HEK293 (cell line): ENCODE measurements around the gene MRPL41.

ENCODE experiments used
- BCL11B ChIP-seq: fragments of 450-650 bp; formaldehyde crosslinking; IDR thresholded peaks from 2 replicates; pipeline ENCODE4 v1.5.1; 2016; ENCODE audit warnings: low read depth, missing biosample characterization, missing genetic modification characterization
- CTCF ChIP-seq: fragments of 450-650 bp; formaldehyde crosslinking; IDR thresholded peaks from 2 replicates; pipeline ENCODE4 v1.5.1; 2016; ENCODE audit warnings: missing biosample characterization, missing genetic modification characterization
- GLI4 ChIP-seq: fragments of 450-650 bp; formaldehyde crosslinking; IDR thresholded peaks from 2 replicates; pipeline ENCODE4 v1.5.1; 2016; ENCODE audit warnings: missing biosample characterization, missing genetic modification characterization
- MYNN ChIP-seq: fragments of 450-650 bp; formaldehyde crosslinking; IDR thresholded peaks from 2 replicates; pipeline ENCODE4 v1.5.1; 2016; ENCODE audit warnings: missing biosample characterization, missing genetic modification characterization, borderline replicate concordance
- OVOL3 ChIP-seq: fragments of 450-650 bp; formaldehyde crosslinking; IDR thresholded peaks from 2 replicates; pipeline ENCODE4 v1.5.1; 2016; ENCODE audit warnings: missing biosample characterization, missing genetic modification characterization
- PRDM1 ChIP-seq: fragments of 450-650 bp; formaldehyde crosslinking; IDR thresholded peaks from 2 replicates; pipeline ENCODE4; 2016; ENCODE audit warnings: missing biosample characterization, missing genetic modification characterization
- REST ChIP-seq: fragments of 450-650 bp; formaldehyde crosslinking; IDR thresholded peaks from 2 replicates; pipeline ENCODE4 v1.5.1; 2016; ENCODE audit warnings: missing biosample characterization, missing genetic modification characterization
- WT1 ChIP-seq: fragments of 450-650 bp; formaldehyde crosslinking; IDR thresholded peaks from 2 replicates; pipeline ENCODE4 v1.5.1; 2016; ENCODE audit warnings: missing biosample characterization, missing genetic modification characterization
- ZBTB20 ChIP-seq: fragments of 450-650 bp; formaldehyde crosslinking; IDR thresholded peaks from 2 replicates; pipeline ENCODE4 v1.5.1; 2016; ENCODE audit warnings: missing biosample characterization, missing genetic modification characterization
- ZBTB48 ChIP-seq: fragments of 450-650 bp; formaldehyde crosslinking; IDR thresholded peaks from 2 replicates; pipeline ENCODE4 v1.5.1; 2016; ENCODE audit warnings: missing biosample characterization, missing genetic modification characterization
- ZBTB7A ChIP-seq: fragments of 450-650 bp; formaldehyde crosslinking; IDR thresholded peaks from 2 replicates; pipeline ENCODE4 v1.5.1; 2016; ENCODE audit warnings: low read depth, missing biosample characterization, missing genetic modification characterization
- ZEB2 ChIP-seq: fragments of 450-650 bp; formaldehyde crosslinking; IDR thresholded peaks from 2 replicates; pipeline ENCODE4 v1.5.1; 2016; ENCODE audit warnings: missing biosample characterization, missing genetic modification characterization
- ZFP3 ChIP-seq: fragments of 450-650 bp; formaldehyde crosslinking; IDR thresholded peaks from 2 replicates; pipeline ENCODE4 v1.5.1; 2016; ENCODE audit warnings: low read depth, missing biosample characterization, missing genetic modification characterization
- ZFP37 ChIP-seq: fragments of 450-650 bp; formaldehyde crosslinking; IDR thresholded peaks from 2 replicates; pipeline ENCODE4 v1.5.1; 2016; ENCODE audit warnings: missing biosample characterization, missing genetic modification characterization
- ZFP41 ChIP-seq: fragments of 450-650 bp; formaldehyde crosslinking; IDR thresholded peaks from 2 replicates; pipeline ENCODE4 v1.5.1; 2016; ENCODE audit warnings: missing biosample characterization, missing genetic modification characterization, borderline replicate concordance
- ZNF121 ChIP-seq: fragments of 450-650 bp; formaldehyde crosslinking; IDR thresholded peaks from 2 replicates; pipeline ENCODE4 v1.5.1; 2016; ENCODE audit warnings: missing biosample characterization, missing genetic modification characterization
- ZNF157 ChIP-seq: fragments of 450-650 bp; formaldehyde crosslinking; IDR thresholded peaks from 2 replicates; pipeline ENCODE4 v1.5.1; 2016; ENCODE audit warnings: missing biosample characterization, missing genetic modification characterization
- ZNF248 ChIP-seq: fragments of 450-650 bp; formaldehyde crosslinking; IDR thresholded peaks from 2 replicates; pipeline ENCODE4 v1.5.1; 2017; ENCODE audit warnings: missing biosample characterization, missing genetic modification characterization
- ZNF274 ChIP-seq, 2 experiments: fragments of 200-500 bp in 1 of 2; fragments of 450-650 bp in 1 of 2; sonication (Bioruptor generic) in 1 of 2; formaldehyde crosslinking in 1 of 2; IDR thresholded peaks; 2 replicates each; pipeline versions ENCODE4 v1.5.1 to v1.6.1; 2014 to 2016; ENCODE audit warnings: borderline replicate concordance in 1 of 2, inconsistent platforms in 1 of 2, low read length in 1 of 2, missing biosample characterization in 1 of 2, missing genetic modification characterization in 1 of 2
- ZNF335 ChIP-seq: fragments of 450-650 bp; formaldehyde crosslinking; conservative IDR thresholded peaks from 2 replicates; pipeline ENCODE4 v1.5.1; 2016; ENCODE audit warnings: missing biosample characterization, missing genetic modification characterization
- ZNF354C ChIP-seq: fragments of 450-650 bp; formaldehyde crosslinking; IDR thresholded peaks from 2 replicates; pipeline ENCODE4 v1.5.1; 2016; ENCODE audit warnings: missing biosample characterization, missing genetic modification characterization, low read depth, borderline replicate concordance
- ZNF404 ChIP-seq: fragments of 450-650 bp; formaldehyde crosslinking; IDR thresholded peaks from 2 replicates; pipeline ENCODE4 v1.5.1; 2017; ENCODE audit warnings: missing biosample characterization, missing genetic modification characterization
- ZNF513 ChIP-seq: fragments of 450-650 bp; IDR thresholded peaks from 2 replicates; pipeline ENCODE4 v1.5.1; 2018; ENCODE audit warnings: missing biosample characterization, missing genetic modification characterization
- ZNF544 ChIP-seq: fragments of 450-650 bp; formaldehyde crosslinking; IDR thresholded peaks from 2 replicates; pipeline ENCODE4 v1.5.0; 2017; ENCODE audit warnings: missing biosample characterization, missing genetic modification characterization
- ZNF555 ChIP-seq: fragments of 450-650 bp; formaldehyde crosslinking; conservative IDR thresholded peaks from 2 replicates; pipeline ENCODE4 v1.5.1; 2017; ENCODE audit warnings: missing biosample characterization, mild to moderate bottlenecking, missing genetic modification characterization, inconsistent platforms
- ZNF585B ChIP-seq: fragments of 450-650 bp; formaldehyde crosslinking; IDR thresholded peaks from 2 replicates; pipeline ENCODE4 v1.5.1; 2016; ENCODE audit warnings: missing biosample characterization, missing genetic modification characterization
- ZNF610 ChIP-seq: fragments of 450-650 bp; formaldehyde crosslinking; IDR thresholded peaks from 2 replicates; pipeline ENCODE4 v1.5.1; 2016; ENCODE audit warnings: missing biosample characterization, missing genetic modification characterization, borderline replicate concordance
- ZSCAN16 ChIP-seq: fragments of 450-650 bp; formaldehyde crosslinking; IDR thresholded peaks from 2 replicates; pipeline ENCODE4 v1.5.1; 2016; ENCODE audit warnings: missing biosample characterization, missing genetic modification characterization
- ZSCAN5A ChIP-seq: fragments of 450-650 bp; formaldehyde crosslinking; IDR thresholded peaks from 2 replicates; pipeline ENCODE4 v1.5.1; 2016; ENCODE audit warnings: missing biosample characterization, missing genetic modification characterization

MRPL41 gene

GRCh38 chr9:137551264-137552021, at the start of gene MRPL41 (continued):
- no peak for TF ChIP-seq ZNF555 (tag by site-specific recombination)
- TF ChIP-seq REST (tag by site-specific recombination): no peak
- TF ChIP-seq ZBTB48 (tag by site-specific recombination): peak; percentile 80
- TF ChIP-seq PRDM1 (tag by site-specific recombination): no peak
- no peak for TF ChIP-seq ZNF513 (tag by site-specific recombination)
- TF ChIP-seq ZEB2 (tag by site-specific recombination): peak; percentile 70; the same call in 1 of the 2 replicates
- TF ChIP-seq ZNF404 (tag by site-specific recombination): no peak
- peak; percentile 35; the same call in 1 of the 2 replicates for TF ChIP-seq WT1 (tag by site-specific recombination)
- TF ChIP-seq ZBTB20 (tag by site-specific recombination): peak; percentile 75
- peak; percentile 77; the same call in 1 of the 2 replicates for TF ChIP-seq BCL11B (tag by site-specific recombination)
- TF ChIP-seq ZBTB7A (tag by site-specific recombination): peak; percentile 97
- TF ChIP-seq ZFP3 (tag by site-specific recombination): no peak
- TF ChIP-seq ZNF274 (IDR thresholded peaks at IDR 0.05; ENCODE audit: low read length): no peak
- TF ChIP-seq ZNF274 (tag by site-specific recombination; IDR thresholded peaks at IDR 0.05; ENCODE audit: borderline replicate concordance): no peak
- no peak for TF ChIP-seq ZNF121 (tag by site-specific recombination)
- no peak for TF ChIP-seq ZFP37 (tag by site-specific recombination)
- no peak for TF ChIP-seq ZSCAN16
- no peak for TF ChIP-seq GLI4 (tag by site-specific recombination)
- TF ChIP-seq ZSCAN5A (tag by site-specific recombination): no peak
- no peak for TF ChIP-seq ZNF354C
- TF ChIP-seq ZNF585B (tag by site-specific recombination): no peak
- TF ChIP-seq ZNF248 (tag by site-specific recombination): no peak
- no peak for TF ChIP-seq OVOL3 (tag by site-specific recombination)
- TF ChIP-seq CTCF (tag by site-specific recombination): peak; percentile 98
- TF ChIP-seq ZFP41 (tag by site-specific recombination): no peak
- no peak for TF ChIP-seq MYNN (tag by site-specific recombination)
- TF ChIP-seq ZNF157 (tag by site-specific recombination): no peak
- peak; percentile 89 for TF ChIP-seq ZNF335 (tag by site-specific recombination)
- TF ChIP-seq ZNF610 (tag by site-specific recombination): no peak
- TF ChIP-seq ZNF544 (tag by site-specific recombination): no peak
